ENCODE results near the gene BARHL1.

BARHL1 gene

GRCh38 chr9:132615774-132616173 is 33.4 kb downstream of the BARHL1 start:
- no peak for DNase-seq (ENCODE audit: low read depth in 2 of 2)

GRCh38 chr9:132616725-132617124 is 34.3 kb downstream of the BARHL1 start:
- DNase-seq (ENCODE audit: low read depth in 2 of 2), result no peak

- DNase-seq (ENCODE audit: low read depth in 2 of 2), result no peak
Observed at GRCh38 chr9:132622159-132622558, 39.8 kb downstream of the BARHL1 start.

- no peak for DNase-seq (ENCODE audit: low read depth in 2 of 2)
Observed at GRCh38 chr9:132626285-132626684, 43.9 kb downstream of the BARHL1 start.

GRCh38 chr9:132627106-132627505 is 44.7 kb downstream of the BARHL1 start:
- DNase-seq (ENCODE audit: low read depth in 2 of 2), result no peak

- no peak for DNase-seq (ENCODE audit: low read depth in 2 of 2)
Observed at GRCh38 chr9:132627594-132627993, 45.2 kb downstream of the BARHL1 start.

GRCh38 chr9:132628746-132629145 is 46.3 kb downstream of the BARHL1 start:
- no peak for DNase-seq (ENCODE audit: low read depth in 2 of 2)

- DNase-seq (ENCODE audit: low read depth in 2 of 2), result no peak
Observed at GRCh38 chr9:132630116-132630515, 47.7 kb downstream of the BARHL1 start.

- DNase-seq (ENCODE audit: low read depth in 2 of 2), result no peak
Observed at GRCh38 chr9:132630811-132631210, 48.4 kb downstream of the BARHL1 start.

- DNase-seq (ENCODE audit: low read depth in 2 of 2), result no peak
Observed at GRCh38 chr9:132631280-132631679, 48.9 kb downstream of the BARHL1 start.

- no peak for DNase-seq (ENCODE audit: low read depth in 2 of 2)
Observed at GRCh38 chr9:132631685-132632084, 49.3 kb downstream of the BARHL1 start.

GRCh38 chr9:132632413-132633129 is 50.2 kb downstream of the BARHL1 start:
- no peak for DNase-seq (ENCODE audit: low read depth in 2 of 2)

GRCh38 chr9:132634327-132634726 is 51.9 kb downstream of the BARHL1 start:
- no peak for DNase-seq (ENCODE audit: low read depth in 2 of 2)

- DNase-seq (ENCODE audit: low read depth in 2 of 2), result no peak
Observed at GRCh38 chr9:132637351-132637750, 54.9 kb downstream of the BARHL1 start.

- DNase-seq (ENCODE audit: low read depth in 2 of 2), result no peak
Observed at GRCh38 chr9:132637801-132638200, 55.4 kb downstream of the BARHL1 start.

- DNase-seq (ENCODE audit: low read depth in 2 of 2), result no peak
Observed at GRCh38 chr9:132638240-132638639, 55.8 kb downstream of the BARHL1 start.

GRCh38 chr9:132639322-132639721 is 56.9 kb downstream of the BARHL1 start:
- DNase-seq (ENCODE audit: low read depth in 2 of 2), result no peak
